GM18873 (cell line): ENCODE results near the gene C3AR1.
"Not testable (repeated sequence)": the region's sequence is repeated elsewhere in the genome, so short reads cannot be mapped to it uniquely, and the experiment has no call there.

Experiments used
- ATAC-seq: cut with Tn5 transposase; IDR thresholded peaks from one replicate; pipeline ENCODE4 v1.9.1; 2021; ENCODE audit warnings: mild to moderate bottlenecking, moderate library complexity, moderate number of reproducible peaks; ENCODE audit not compliant: unreplicated experiment, low FRiP score

Gene C3AR1

GRCh38 chr12:8065991-8066594 is at the start of gene C3AR1:
C3AR1 (minus strand) TSS chr12:8066359; CDS start chr12:8060185, 6,174 bp downstream.
- ATAC-seq = peak; percentile 68

- not testable (repeated sequence) for ATAC-seq
These were observed 47.0 kb upstream of the C3AR1 start for GRCh38 chr12:8113117-8113516.

- no peak for ATAC-seq
These were observed 42.7 kb upstream of the C3AR1 start for GRCh38 chr12:8108808-8109398.

GRCh38 chr12:8099235-8099634 is 33.1 kb upstream of the C3AR1 start:
- ATAC-seq = no peak

- no peak for ATAC-seq
These were observed 30.2 kb upstream of the C3AR1 start for GRCh38 chr12:8096281-8096915.

- ATAC-seq = no peak
These were observed 27.1 kb upstream of the C3AR1 start for GRCh38 chr12:8093291-8093690.

GRCh38 chr12:8089716-8090115 is 23.6 kb upstream of the C3AR1 start:
- no peak for ATAC-seq

- not testable (repeated sequence) for ATAC-seq
These were observed 23.1 kb upstream of the C3AR1 start for GRCh38 chr12:8089277-8089676.

GRCh38 chr12:8088574-8088973 is 22.4 kb upstream of the C3AR1 start:
- ATAC-seq = no peak

- ATAC-seq = no peak
These were observed 21.5 kb upstream of the C3AR1 start for GRCh38 chr12:8087666-8088065.

- ATAC-seq = not testable (repeated sequence)
These were observed 18.2 kb upstream of the C3AR1 start for GRCh38 chr12:8084351-8084750.

- ATAC-seq = no peak
These were observed 16.6 kb upstream of the C3AR1 start for GRCh38 chr12:8082808-8083100.

- ATAC-seq = no peak
These were observed 15.2 kb upstream of the C3AR1 start for GRCh38 chr12:8081251-8081920.

GRCh38 chr12:8080120-8080519 is 14.0 kb upstream of the C3AR1 start:
- no peak for ATAC-seq

GRCh38 chr12:8078916-8079315 is 12.8 kb upstream of the C3AR1 start:
- ATAC-seq = no peak

GRCh38 chr12:8078398-8078797 is 12.2 kb upstream of the C3AR1 start:
- no peak for ATAC-seq

- no peak for ATAC-seq
These were observed 11.0 kb upstream of the C3AR1 start for GRCh38 chr12:8077207-8077606.

- ATAC-seq = no peak
These were observed 10.2 kb upstream of the C3AR1 start for GRCh38 chr12:8076366-8076765.

GRCh38 chr12:8075935-8076334 is 9.8 kb upstream of the C3AR1 start:
- no peak for ATAC-seq

- not testable (repeated sequence) for ATAC-seq
These were observed 5.7 kb upstream of the C3AR1 start for GRCh38 chr12:8071820-8072219.

- ATAC-seq = no peak
These were observed 3.4 kb upstream of the C3AR1 start for GRCh38 chr12:8069582-8069981.

GRCh38 chr12:8064131-8064530 is 2.0 kb downstream of the C3AR1 start:
- no peak for ATAC-seq
